ENCODE results near the gene OLIG3.

Gene OLIG3

GRCh38 chr6:137496368-137496767 is 2.2 kb upstream of the OLIG3 start:
- DNase-seq (ENCODE audit: low read depth in 2 of 2): no peak

DNA sequence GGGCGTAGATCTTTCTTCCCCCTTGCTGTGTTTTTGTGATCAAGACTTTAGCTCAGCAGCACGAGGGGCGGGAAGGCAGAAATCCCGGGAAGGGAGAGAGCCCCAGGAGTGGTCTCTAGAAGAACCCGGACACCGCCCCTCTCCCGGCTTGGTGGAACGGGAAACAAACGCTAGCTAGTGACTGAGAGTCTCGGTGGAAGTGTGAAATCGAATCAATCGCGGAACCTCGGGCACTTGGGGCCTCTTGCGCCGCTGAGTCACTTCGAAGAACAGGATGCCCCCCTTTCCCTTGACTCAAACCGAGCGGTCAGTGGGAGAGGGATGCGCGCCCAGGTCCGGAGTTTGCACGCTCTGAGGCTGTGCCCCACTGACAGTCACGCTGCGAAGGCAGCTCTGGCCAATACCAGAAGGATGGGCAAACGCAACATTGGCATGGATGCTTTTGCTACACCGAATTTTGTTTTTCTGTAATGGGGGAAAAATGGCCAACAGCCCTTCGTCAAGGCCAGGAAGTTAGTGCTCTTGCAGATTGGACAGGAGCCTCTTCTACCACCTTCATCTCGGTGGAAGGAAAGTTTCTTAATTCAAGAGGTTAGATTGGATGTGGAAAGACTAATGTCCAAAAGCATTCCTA is 1.6 kb upstream of the OLIG3 start:
- DNase-seq (ENCODE audit: low read depth in 2 of 2): no peak

- DNase-seq (ENCODE audit: low read depth in 2 of 2): no peak
Observed at GRCh38 chr6:137494988-137495702, 951 bp upstream of the OLIG3 start.

GRCh38 chr6:137493218-137494038 is 766 bp downstream of the OLIG3 start:
- no peak for DNase-seq (ENCODE audit: low read depth in 2 of 2)

DNA sequence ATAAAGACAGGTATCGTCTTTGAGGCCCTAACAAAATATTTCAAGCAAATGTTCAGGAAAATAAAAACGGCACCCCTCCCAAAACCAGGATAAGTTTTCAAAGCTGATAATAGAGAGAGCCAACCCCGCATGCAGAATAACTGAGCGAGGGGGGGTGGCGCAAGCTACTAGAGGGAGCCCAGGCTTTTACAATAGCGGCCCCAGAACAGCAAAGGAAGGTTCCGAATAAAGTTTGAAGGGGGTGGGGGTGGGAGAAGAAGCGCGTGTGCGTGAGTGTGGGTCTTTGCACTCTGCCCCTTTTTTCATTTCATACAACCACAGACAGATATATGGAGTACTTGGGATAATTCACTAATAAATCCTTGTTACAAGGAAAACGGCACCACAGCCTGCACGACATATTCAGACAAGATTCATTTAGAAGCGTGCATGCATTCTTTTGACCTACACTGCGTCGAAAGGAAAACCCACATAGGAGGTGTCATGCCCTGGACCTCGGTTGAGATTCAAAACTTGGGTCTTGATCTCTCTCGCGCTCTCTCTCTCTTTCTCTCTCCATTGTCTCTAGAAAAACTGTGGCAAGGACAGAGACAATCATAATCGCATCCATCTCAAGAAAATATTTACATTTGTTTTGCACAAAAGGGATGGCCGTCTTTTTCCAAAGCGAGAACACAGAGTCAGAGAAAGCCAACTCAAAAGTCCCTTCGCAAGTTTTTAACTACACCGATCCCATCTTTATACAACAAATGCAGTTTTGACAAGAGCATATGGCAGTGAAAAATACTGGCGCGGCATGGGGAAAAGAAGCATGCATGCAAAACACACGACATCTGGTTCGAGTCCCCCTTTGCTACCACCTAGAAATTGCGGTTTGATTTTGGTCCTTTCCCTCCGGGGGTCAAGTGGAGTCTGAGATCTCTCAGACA is 1.6 kb downstream of the OLIG3 start:
- no peak for DNase-seq (ENCODE audit: low read depth in 2 of 2)

DNA sequence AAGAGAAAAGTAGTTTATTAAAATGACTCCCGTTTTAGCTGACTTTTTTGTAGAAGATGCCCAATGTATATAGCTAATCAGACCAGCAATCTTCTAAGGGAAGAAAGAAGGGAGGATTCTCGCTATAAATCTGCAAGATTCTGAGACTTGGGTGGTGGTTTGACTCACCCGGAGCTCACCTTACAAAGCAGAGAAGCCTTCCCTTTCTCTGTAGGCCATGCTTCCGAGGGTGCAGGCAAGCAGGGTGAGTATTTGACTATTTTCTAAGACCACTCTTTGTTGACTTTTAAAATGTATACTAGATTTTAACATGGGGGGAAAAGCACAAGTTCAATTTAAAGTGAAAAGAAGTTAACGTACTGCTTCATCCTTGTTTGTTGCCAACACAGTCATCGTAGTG is 2.7 kb downstream of the OLIG3 start:
- no peak for DNase-seq (ENCODE audit: low read depth in 2 of 2)

DNA sequence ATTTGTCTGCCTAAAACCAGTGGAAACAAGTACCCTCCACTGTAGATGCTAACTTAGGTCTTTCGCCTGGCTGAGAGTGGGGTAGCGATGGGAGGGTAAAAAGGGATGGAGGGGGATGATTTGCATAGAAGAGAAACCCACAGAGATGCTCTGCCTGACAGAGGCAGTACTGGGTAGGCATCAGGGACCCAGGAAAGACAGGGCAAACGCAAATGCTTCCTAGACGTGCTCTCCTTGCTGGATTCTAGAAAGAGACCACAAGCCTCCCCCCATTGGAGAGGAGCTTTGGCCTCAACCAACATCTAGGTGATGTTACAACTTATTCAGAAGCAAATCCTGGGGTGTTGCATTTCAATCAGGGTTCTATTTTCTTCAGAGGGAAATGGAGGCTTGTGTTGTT is 3.2 kb downstream of the OLIG3 start:
- DNase-seq (ENCODE audit: low read depth in 2 of 2): no peak

- no peak for DNase-seq (ENCODE audit: low read depth in 2 of 2)
Observed at GRCh38 chr6:137490006-137490905, 3.9 kb downstream of the OLIG3 start.

- DNase-seq (ENCODE audit: low read depth in 2 of 2): no peak
Observed at GRCh38 chr6:137489046-137490005, 4.9 kb downstream of the OLIG3 start.

- DNase-seq (ENCODE audit: low read depth in 2 of 2): no peak
Observed at GRCh38 chr6:137488150-137489045, 5.8 kb downstream of the OLIG3 start.

GRCh38 chr6:137487869-137488149 is 6.4 kb downstream of the OLIG3 start:
- DNase-seq (ENCODE audit: low read depth in 2 of 2): no peak

DNA sequence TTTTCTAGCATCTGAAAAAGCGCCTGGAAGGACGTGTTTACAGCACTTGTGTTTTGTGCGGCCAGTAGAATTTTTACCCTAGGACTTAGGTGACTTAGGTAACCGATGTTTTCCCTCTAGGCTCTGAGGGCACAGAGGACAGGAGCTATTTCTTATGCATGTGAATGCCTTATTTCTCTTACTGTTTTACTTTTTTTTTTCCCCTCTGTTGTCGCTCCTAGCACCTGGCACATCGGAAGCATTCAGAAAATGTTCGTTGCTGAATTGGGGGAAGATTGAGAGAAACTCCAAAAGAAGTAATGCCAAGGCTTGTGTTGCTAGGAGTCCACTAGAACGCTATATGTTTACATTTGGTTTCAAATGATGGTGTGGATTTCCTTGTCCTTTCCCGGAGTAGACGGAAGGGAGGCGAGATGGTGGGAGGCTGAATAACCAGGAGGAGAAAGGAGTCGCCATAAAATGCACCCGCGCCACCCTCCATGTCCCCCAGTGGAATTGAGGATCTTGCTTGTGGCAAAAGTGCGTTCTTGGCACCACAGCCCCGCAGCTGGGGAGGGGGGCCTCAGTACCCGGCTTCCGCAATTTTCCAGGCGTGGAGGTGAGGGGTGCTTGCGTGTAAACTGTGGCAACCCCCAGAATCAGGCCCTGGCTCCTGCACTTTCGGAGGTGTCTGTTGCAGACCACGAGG is 6.9 kb downstream of the OLIG3 start:
- DNase-seq (ENCODE audit: low read depth in 2 of 2): no peak

DNA sequence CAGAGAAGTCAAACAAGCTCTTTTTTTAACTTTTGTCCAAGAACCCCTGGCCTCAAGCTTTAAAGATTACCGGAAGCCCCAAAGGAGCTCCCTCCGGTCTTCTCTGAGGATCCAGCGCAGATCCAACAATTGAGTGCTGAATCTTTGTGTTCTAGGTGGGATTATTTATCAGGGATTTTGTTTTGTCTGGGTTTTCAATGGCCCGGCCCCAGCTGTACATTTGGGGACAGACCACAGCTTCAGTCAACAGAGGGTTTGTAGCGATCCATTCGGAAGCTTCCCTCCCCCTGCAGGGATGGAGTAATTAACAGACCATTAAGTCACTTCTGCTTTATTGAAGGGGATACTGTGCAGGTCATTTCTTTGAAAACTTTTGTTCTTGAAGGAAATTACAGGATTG is 7.8 kb downstream of the OLIG3 start:
- no peak for DNase-seq (ENCODE audit: low read depth in 2 of 2)

DNA sequence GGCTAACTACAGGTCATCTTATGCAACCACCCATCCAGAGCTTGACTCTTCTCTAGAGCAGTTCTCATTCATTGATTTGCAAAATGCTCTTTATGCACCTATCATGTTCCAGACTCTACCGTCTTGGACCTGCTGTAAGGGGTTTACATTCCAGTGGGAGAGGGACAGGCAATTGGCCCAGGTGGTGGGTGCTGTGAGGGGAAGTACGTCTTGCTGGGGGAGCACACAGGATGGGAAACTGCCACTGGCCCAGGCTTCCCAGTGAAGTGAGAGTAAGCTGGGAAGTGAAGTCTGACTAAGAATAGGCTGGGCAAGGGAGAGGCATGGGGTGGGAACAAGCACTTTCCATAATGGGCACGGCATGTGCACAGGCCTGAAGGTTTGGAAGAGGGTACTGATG is 13.8 kb downstream of the OLIG3 start:
- DNase-seq (ENCODE audit: low read depth in 2 of 2): no peak

DNA sequence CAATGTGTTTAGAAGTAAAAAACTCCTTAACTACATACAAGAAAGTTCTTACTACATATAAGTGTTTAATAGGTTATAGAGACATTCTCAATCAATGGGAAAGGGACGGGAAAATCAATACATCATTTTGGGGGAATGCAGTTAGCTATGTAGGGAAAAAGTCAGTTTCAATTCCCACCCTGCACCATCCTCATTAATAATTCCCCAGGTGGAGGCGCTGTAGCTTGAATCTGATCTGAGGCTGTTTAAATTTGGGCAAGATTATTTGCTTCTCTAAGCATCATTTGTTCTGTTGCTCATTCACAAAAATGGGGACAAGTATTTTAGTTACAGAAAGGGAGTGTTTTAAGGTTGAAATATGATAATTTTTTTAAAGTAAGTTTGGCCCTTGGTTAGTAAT is 19.1 kb downstream of the OLIG3 start:
- DNase-seq (ENCODE audit: low read depth in 2 of 2): no peak

DNA sequence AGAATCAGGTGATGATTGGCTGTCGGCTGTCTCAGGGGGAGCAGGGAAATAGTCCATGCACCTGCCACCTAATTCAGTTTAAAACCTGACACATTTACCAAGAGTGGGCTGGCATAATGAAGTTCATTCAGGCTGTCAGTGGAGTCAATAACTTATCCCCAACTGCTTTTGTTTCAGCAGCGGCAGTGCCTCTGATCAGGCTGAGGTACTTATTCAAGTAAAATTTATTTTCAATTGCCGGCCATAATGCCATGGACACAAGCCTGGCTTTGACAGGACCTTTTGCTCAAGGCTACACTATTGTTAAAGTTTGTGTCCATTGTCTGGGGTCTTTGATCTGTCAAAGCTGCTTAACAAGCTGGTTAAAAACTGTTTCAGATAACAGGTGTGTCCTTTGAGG is 20.6 kb downstream of the OLIG3 start:
- no peak for DNase-seq (ENCODE audit: low read depth in 2 of 2)

- no peak for DNase-seq (ENCODE audit: low read depth in 2 of 2)
Observed at GRCh38 chr6:137472641-137473137, 21.5 kb downstream of the OLIG3 start.

DNA sequence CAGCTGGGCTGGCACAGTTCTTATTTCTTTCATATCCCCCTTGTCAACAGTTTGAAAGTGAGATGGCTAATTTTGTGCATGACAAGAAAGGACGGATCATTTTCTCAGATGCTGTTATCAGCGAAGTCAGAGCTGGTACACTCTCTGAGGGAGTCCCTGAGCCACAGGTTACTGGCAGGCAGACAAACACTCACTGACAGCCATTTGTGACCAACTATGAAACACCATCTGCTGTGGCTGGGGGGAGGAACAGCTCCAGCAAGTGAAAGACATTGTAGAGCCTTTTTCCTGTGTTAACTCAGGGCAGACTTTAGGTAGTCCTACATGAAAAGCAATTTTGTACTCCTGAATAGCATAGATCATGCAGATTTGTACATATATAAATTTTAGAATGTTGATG is 22.2 kb downstream of the OLIG3 start:
- no peak for DNase-seq (ENCODE audit: low read depth in 2 of 2)

Data from stimulated activated CD4-positive, alpha-beta T cell treated with anti-CD3 and anti-CD28 coated beads, Interleukin-4, amount 100 ng/mL, for 48 hours (primary cell).